Activated naive CD4-positive, alpha-beta T cell treated with anti-CD3 and anti-CD28 coated beads, Interleukin-2, amount 50 U/mL, for 72 hours (primary cell): Measurements from ENCODE around the gene UMPS. TPM values are rescaled to one million over a fixed set of nuclear protein-coding genes. Genes with fewer than 3 reads are reported as not detected.
A peak's percentile ranks its signal among the peaks of the same experiment; 100 is the strongest.

Experiments used
- ATAC-seq, 2 donors: fragments of 150-1000 bp; cut with Tn5 transposase; 2 replicates each; pipeline ENCODE4 v1.10.0; 2021; ENCODE audit warnings: mild to moderate bottlenecking in 2 of 2, moderate library complexity in 2 of 2
- DNase-seq, 2 donors: peaks; one replicate each; pipeline ENCODE4 v3.0.0; 2021 to 2022; ENCODE audit warnings: low spot score in 2 of 2
- H3K27ac Mint-ChIP-seq, 2 donors: one replicate each; pipeline ENCODE4 v1.8.0; 2022; ENCODE audit warnings: mild to moderate bottlenecking in 2 of 2, mixed read lengths in 2 of 2
- H3K36me3 Mint-ChIP-seq, 2 donors: one replicate each; pipeline ENCODE4 v1.8.0; 2022; ENCODE audit warnings: mixed read lengths in 2 of 2
- H3K9me3 Mint-ChIP-seq, 2 donors: one replicate each; pipeline ENCODE4 v1.8.0; 2022; ENCODE audit warnings: mixed read lengths in 2 of 2
- total RNA-seq, 2 donors: library from RNA; stranded (reverse); gene quantifications; one replicate each; pipeline ENCODE4 v1.2.3, GENCODE V29; 2022

UMPS gene
- total RNA-seq, 2 donors from 2014 or later = 32.2 to 45.6 TPM

GRCh38 chr3:124768812-124769211, 38.6 kb downstream of the UMPS start:
- DNase-seq = no peak
- Mint-ChIP-seq H3K36me3 (no peaks in the 10 kb centered on the region), H3K9me3 (no peaks in the 10 kb centered on the region), H3K27ac (no peak overlapping the region)
- ATAC-seq = peak; percentile 50 to 51

GRCh38 chr3:124769462-124769861, 39.2 kb downstream of the UMPS start:
- H3K36me3 Mint-ChIP-seq = no peaks in the 10 kb centered on the region
- no peak for ATAC-seq
- no peaks in the 10 kb centered on the region for H3K9me3 Mint-ChIP-seq

GRCh38 chr3:124770336-124771082, 40.3 kb downstream of the UMPS start:
- Mint-ChIP-seq H3K36me3 (no peaks in the 10 kb centered on the region), H3K9me3 (no peaks in the 10 kb centered on the region), H3K27ac (no peak overlapping the region)
- no peak for DNase-seq
- ATAC-seq = no peak

More at GRCh38 chr3:124769462-124769861, 39.2 kb downstream of the UMPS start:
- no peak overlapping the region for H3K27ac Mint-ChIP-seq
- DNase-seq = no peak

- Mint-ChIP-seq H3K36me3 (no peaks in the 10 kb centered on the region), H3K27ac (no peak overlapping the region), H3K9me3 (no peaks in the 10 kb centered on the region)
- no peak for DNase-seq
- no peak for ATAC-seq
These were observed 40.8 kb downstream of the UMPS start for GRCh38 chr3:124771083-124771445.

GRCh38 chr3:124772081-124772831, 42.0 kb downstream of the UMPS start:
- no peak for ATAC-seq
- DNase-seq = no peak
- Mint-ChIP-seq H3K27ac (no peak overlapping the region), H3K36me3 (no peaks in the 10 kb centered on the region), H3K9me3 (no peaks in the 10 kb centered on the region)

- DNase-seq = no peak
- no peak for ATAC-seq
- Mint-ChIP-seq H3K27ac (no peak overlapping the region), H3K36me3 (no peaks in the 10 kb centered on the region), H3K9me3 (no peaks in the 10 kb centered on the region)
These were observed 43.4 kb downstream of the UMPS start for GRCh38 chr3:124773351-124774326.

GRCh38 chr3:124774327-124774718, 44.1 kb downstream of the UMPS start:
- no peak for ATAC-seq
- DNase-seq = no peak
- Mint-ChIP-seq H3K9me3 (no peaks in the 10 kb centered on the region), H3K36me3 (no peaks in the 10 kb centered on the region), H3K27ac (no peak overlapping the region)

GRCh38 chr3:124774841-124775402, 44.7 kb downstream of the UMPS start:
- ATAC-seq (no peak), DNase-seq (no peak)
- Mint-ChIP-seq H3K36me3 (no peaks in the 10 kb centered on the region), H3K27ac (no peak overlapping the region), H3K9me3 (no peaks in the 10 kb centered on the region)

- DNase-seq (no peak), ATAC-seq (no peak)
- Mint-ChIP-seq H3K9me3 (no peaks in the 10 kb centered on the region), H3K27ac (no peak overlapping the region), H3K36me3 (no peaks in the 10 kb centered on the region)
These were observed 45.6 kb downstream of the UMPS start for GRCh38 chr3:124775877-124776276.

GRCh38 chr3:124776856-124777255, 46.6 kb downstream of the UMPS start:
- ATAC-seq = no peak
- no peaks in the 10 kb centered on the region for H3K9me3 Mint-ChIP-seq
- no peak overlapping the region for H3K27ac Mint-ChIP-seq
- DNase-seq = no peak
- H3K36me3 Mint-ChIP-seq = no peaks in the 10 kb centered on the region

GRCh38 chr3:124777762-124778470, 47.7 kb downstream of the UMPS start:
- no peak overlapping the region for H3K27ac Mint-ChIP-seq
- H3K36me3 Mint-ChIP-seq = no peaks in the 10 kb centered on the region
- ATAC-seq (no peak), DNase-seq (no peak)
- H3K9me3 Mint-ChIP-seq = no peaks in the 10 kb centered on the region

- no peaks in the 10 kb centered on the region for H3K9me3 Mint-ChIP-seq
- H3K36me3 Mint-ChIP-seq = no peaks in the 10 kb centered on the region
- ATAC-seq (no peak), DNase-seq (no peak)
- H3K27ac Mint-ChIP-seq = no peak overlapping the region
These were observed 48.9 kb downstream of the UMPS start for GRCh38 chr3:124779116-124779515.

- ATAC-seq = no peak
- H3K9me3 Mint-ChIP-seq = no peaks in the 10 kb centered on the region
- H3K36me3 Mint-ChIP-seq = no peaks in the 10 kb centered on the region
- DNase-seq = no peak
- no peak overlapping the region for H3K27ac Mint-ChIP-seq
These were observed 49.5 kb downstream of the UMPS start for GRCh38 chr3:124779751-124780191.

- ATAC-seq = no peak
- peak overlapping the region in 1 of 2 donors; percentile 44 for H3K27ac Mint-ChIP-seq
These were observed 50.1 kb downstream of the UMPS start for GRCh38 chr3:124780356-124780755.

GRCh38 chr3:124780761-124781475, 50.7 kb downstream of the UMPS start:
- peak overlapping the region in 1 of 2 donors; percentile 61 for H3K27ac Mint-ChIP-seq
- DNase-seq = no peak
- ATAC-seq = peak in 1 of 2 donors; percentile 48
- H3K9me3 Mint-ChIP-seq = no peaks in the 10 kb centered on the region
- H3K36me3 Mint-ChIP-seq = no peaks in the 10 kb centered on the region

More at GRCh38 chr3:124780356-124780755, 50.1 kb downstream of the UMPS start:
- no peak for DNase-seq
- Mint-ChIP-seq H3K9me3 (no peaks in the 10 kb centered on the region), H3K36me3 (no peaks in the 10 kb centered on the region)
